Activated CD8-positive, alpha-beta T cell treated with anti-CD3 and anti-CD28 coated beads, Interleukin-2, amount 10 ng/mL, durations not matched to agents 7 days and 5 days (primary cell): ENCODE measurements around the gene FAM53A. TPM values are rescaled to one million over a fixed set of nuclear protein-coding genes. Genes with fewer than 3 reads are reported as not detected.

Source experiments
- ATAC-seq: fragments of 150-1000 bp; cut with Tn5 transposase; one replicate; pipeline ENCODE4 v1.10.0; 2021; ENCODE audit warnings: moderate library complexity
- CTCF ChIA-PET: fragments of 350-600 bp; sonication (Branson Sonifier 250); formaldehyde crosslinking; loops from one replicate; lab custom pipeline; 2021; ENCODE audit warnings: antibody characterized with exemption; lab: Charles Lee
- POLR2A ChIA-PET: fragments of 350-600 bp; sonication (Branson Sonifier 250); formaldehyde crosslinking; loops from one replicate; lab custom pipeline; 2021; ENCODE audit warnings: antibody characterized with exemption; lab: Charles Lee
- DNase-seq: peaks from one replicate; pipeline ENCODE4 v3.0.0-alpha.2; 2020
- H3K27ac Mint-ChIP-seq: one replicate; pipeline ENCODE4 v1.8.0; 2021; ENCODE audit warnings: mild to moderate bottlenecking, mixed read lengths
- H3K27me3 Mint-ChIP-seq: one replicate; pipeline ENCODE4 v1.8.0; 2021; ENCODE audit warnings: low read depth, mixed read lengths
- H3K36me3 Mint-ChIP-seq: one replicate; pipeline ENCODE4 v1.8.0; 2021; ENCODE audit warnings: low read depth, mixed read lengths
- H3K4me1 Mint-ChIP-seq: one replicate; pipeline ENCODE4 v1.8.0; 2021; ENCODE audit warnings: low read depth, mixed read lengths
- H3K4me3 Mint-ChIP-seq: one replicate; pipeline ENCODE4 v1.8.0; 2021; ENCODE audit warnings: mild to moderate bottlenecking, mixed read lengths
- H3K9me3 Mint-ChIP-seq: one replicate; pipeline ENCODE4 v1.8.0; 2022; ENCODE audit warnings: mixed read lengths; ENCODE audit not compliant: insufficient read depth
- total RNA-seq, 2 experiments: library from RNA; stranded (reverse); gene quantifications; one replicate each; pipeline ENCODE4 v1.2.3, GENCODE V29; 2021

The FAM53A gene
- total RNA-seq, 2 experiments from 2014 or later = 0.45 to 0.91 TPM

DNA sequence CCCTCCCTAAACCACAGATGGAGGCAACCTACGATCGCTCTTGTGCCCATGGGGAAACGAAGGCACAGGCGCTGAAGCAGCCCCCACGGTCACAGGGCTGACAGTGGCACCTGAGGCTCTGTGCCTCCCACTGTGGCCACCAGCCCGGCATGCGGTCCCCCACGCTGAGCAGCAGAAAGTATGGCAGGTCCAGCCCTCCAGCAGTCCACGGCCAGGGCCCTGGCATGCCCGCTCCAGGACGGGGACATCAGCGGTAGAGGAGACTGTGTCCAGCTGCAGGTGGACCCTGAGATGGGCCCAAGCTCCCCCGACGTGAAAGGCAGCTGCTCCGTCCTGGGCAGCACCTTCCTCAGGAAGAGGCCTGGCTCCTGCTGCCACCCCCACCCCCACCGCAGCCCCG is 61.2 kb downstream of the FAM53A start:
- Mint-ChIP-seq H3K36me3 (no peaks in the 10 kb centered on the region), H3K9me3 (no peaks in the 10 kb centered on the region), H3K27me3 (no peaks in the 10 kb centered on the region), H3K4me1 (no peaks in the 10 kb centered on the region), H3K27ac (no peak overlapping the region), H3K4me3 (no peak overlapping the region)
- CTCF ChIA-PET = no interaction called here
- ATAC-seq = no peak
- POLR2A ChIA-PET = no interaction called here
- DNase-seq = no peak

GRCh38 chr4:1622238-1622637 is 61.9 kb downstream of the FAM53A start:
- Mint-ChIP-seq H3K27me3 (no peaks in the 10 kb centered on the region), H3K4me3 (no peak overlapping the region), H3K9me3 (no peaks in the 10 kb centered on the region), H3K27ac (no peak overlapping the region), H3K36me3 (no peaks in the 10 kb centered on the region), H3K4me1 (no peaks in the 10 kb centered on the region)
- CTCF ChIA-PET = no interaction called here
- POLR2A ChIA-PET = no interaction called here
- no peak for DNase-seq
- ATAC-seq = no peak

DNA sequence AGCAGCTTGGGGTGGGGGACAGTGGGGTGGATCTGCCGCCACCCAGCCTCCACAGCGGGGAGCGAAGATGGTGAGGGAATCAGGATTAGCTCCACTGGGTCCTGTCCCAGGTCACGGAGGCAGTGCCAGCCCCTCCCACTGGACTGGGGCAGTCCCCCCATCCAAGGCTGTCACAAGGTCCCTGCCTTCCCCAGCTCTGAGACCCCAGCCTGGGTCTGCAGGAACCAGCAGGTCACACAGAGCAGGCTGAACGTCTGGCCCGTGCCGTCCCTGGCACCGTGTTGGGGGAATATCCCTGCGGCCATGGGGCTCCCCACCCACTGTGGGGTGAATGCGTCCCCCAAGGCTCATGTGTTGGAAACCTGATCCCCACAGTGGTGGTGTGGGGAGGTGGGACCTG is 62.6 kb downstream of the FAM53A start:
- ChIA-PET POLR2A (no interaction called here), CTCF (no interaction called here)
- ATAC-seq = no peak
- Mint-ChIP-seq H3K4me3 (no peak overlapping the region), H3K9me3 (no peaks in the 10 kb centered on the region), H3K27me3 (no peaks in the 10 kb centered on the region), H3K27ac (no peak overlapping the region), H3K4me1 (no peaks in the 10 kb centered on the region), H3K36me3 (no peaks in the 10 kb centered on the region)
- DNase-seq = no peak

- H3K4me1 Mint-ChIP-seq = peaks cover 17% of the 10 kb centered on the region
- ATAC-seq = no peak
- DNase-seq = no peak
- H3K36me3 Mint-ChIP-seq = no peaks in the 10 kb centered on the region
- H3K27ac Mint-ChIP-seq = peak overlapping the region; percentile 25
- no peak overlapping the region for H3K4me3 Mint-ChIP-seq
- H3K9me3 Mint-ChIP-seq = peaks cover 3% of the 10 kb centered on the region
- no peaks in the 10 kb centered on the region for H3K27me3 Mint-ChIP-seq
- POLR2A ChIA-PET = no interaction called here
- CTCF ChIA-PET = no interaction called here
Observed at GRCh38 chr4:1619151-1619672, 64.9 kb downstream of the FAM53A start.

GRCh38 chr4:1618438-1618837 is 65.7 kb downstream of the FAM53A start:
- H3K4me1 Mint-ChIP-seq = peaks cover 17% of the 10 kb centered on the region
- H3K4me3 Mint-ChIP-seq = no peak overlapping the region
- DNase-seq = no peak
- no peaks in the 10 kb centered on the region for H3K36me3 Mint-ChIP-seq
- H3K27me3 Mint-ChIP-seq = no peaks in the 10 kb centered on the region
- no peak overlapping the region for H3K27ac Mint-ChIP-seq
- POLR2A ChIA-PET = no interaction called here
- CTCF ChIA-PET = no interaction called here
- no peak for ATAC-seq
- H3K9me3 Mint-ChIP-seq = peaks cover 3% of the 10 kb centered on the region

GRCh38 chr4:1616557-1616930 is 67.6 kb downstream of the FAM53A start:
- no peaks in the 10 kb centered on the region for H3K27me3 Mint-ChIP-seq
- ATAC-seq = no peak
- no peak overlapping the region for H3K27ac Mint-ChIP-seq
- ChIA-PET POLR2A (no interaction called here), CTCF (interaction anchor here (1.2 kb wide), 1 partner anchor 13 kb away, joined by 4 read pairs; no protein-coding TSS in a partner anchor)
- H3K4me1 Mint-ChIP-seq = peaks cover 17% of the 10 kb centered on the region
- H3K4me3 Mint-ChIP-seq = no peak overlapping the region
- H3K36me3 Mint-ChIP-seq = no peaks in the 10 kb centered on the region
- no peak for DNase-seq
- H3K9me3 Mint-ChIP-seq = peaks cover 3% of the 10 kb centered on the region

- ATAC-seq (no peak), DNase-seq (no peak)
- H3K27ac Mint-ChIP-seq = peak overlapping the region; percentile 58
- CTCF ChIA-PET = interaction anchor here (1.2 kb wide), 1 partner anchor 14 kb away, joined by 4 read pairs; no protein-coding TSS in a partner anchor
- H3K27me3 Mint-ChIP-seq = no peaks in the 10 kb centered on the region
- POLR2A ChIA-PET = no interaction called here
- peaks cover 17% of the 10 kb centered on the region for H3K4me1 Mint-ChIP-seq
- H3K9me3 Mint-ChIP-seq = peaks cover 3% of the 10 kb centered on the region
- H3K4me3 Mint-ChIP-seq = no peak overlapping the region
- H3K36me3 Mint-ChIP-seq = no peaks in the 10 kb centered on the region
Observed at GRCh38 chr4:1615786-1616556, 68.1 kb downstream of the FAM53A start.

DNA sequence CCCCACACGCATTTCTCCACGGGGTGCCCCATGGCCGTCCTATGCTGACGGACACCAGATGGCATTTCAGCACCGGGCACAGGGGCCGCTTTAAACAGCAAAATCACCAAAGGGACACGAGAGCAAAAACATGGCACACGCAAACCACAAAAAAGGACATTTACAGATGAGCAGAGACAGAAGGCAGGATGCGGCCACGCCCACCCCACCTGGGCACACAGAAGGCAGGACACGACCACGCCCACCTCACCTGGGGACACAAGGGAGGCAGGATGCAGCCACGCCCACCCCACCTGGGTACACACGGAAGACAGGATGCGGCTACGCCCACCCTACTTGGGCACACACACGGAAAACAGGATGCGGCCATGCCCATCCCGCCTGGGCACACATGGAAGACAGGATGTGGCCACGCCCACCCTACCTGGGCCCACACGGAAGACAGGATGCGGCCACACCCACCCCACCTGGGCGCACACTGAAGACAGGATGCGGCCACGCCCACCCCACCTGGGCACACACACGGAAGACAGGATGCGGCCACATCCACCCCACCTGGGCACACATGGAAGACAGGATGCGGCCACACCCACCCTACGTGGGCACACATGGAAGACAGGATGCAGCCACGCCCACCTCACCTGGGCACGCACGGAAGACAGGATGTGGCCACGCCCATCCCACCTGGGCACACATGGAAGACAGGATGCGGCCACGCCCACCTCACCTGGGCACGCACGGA is 69.1 kb downstream of the FAM53A start:
- ChIA-PET POLR2A (no interaction called here), CTCF (no interaction called here)
- Mint-ChIP-seq H3K27me3 (no peaks in the 10 kb centered on the region), H3K4me3 (no peak overlapping the region), H3K36me3 (no peaks in the 10 kb centered on the region), H3K9me3 (peaks cover 3% of the 10 kb centered on the region), H3K4me1 (peaks cover 17% of the 10 kb centered on the region), H3K27ac (peak overlapping the region; percentile 67)
- no peak for DNase-seq
- ATAC-seq = no peak

DNA sequence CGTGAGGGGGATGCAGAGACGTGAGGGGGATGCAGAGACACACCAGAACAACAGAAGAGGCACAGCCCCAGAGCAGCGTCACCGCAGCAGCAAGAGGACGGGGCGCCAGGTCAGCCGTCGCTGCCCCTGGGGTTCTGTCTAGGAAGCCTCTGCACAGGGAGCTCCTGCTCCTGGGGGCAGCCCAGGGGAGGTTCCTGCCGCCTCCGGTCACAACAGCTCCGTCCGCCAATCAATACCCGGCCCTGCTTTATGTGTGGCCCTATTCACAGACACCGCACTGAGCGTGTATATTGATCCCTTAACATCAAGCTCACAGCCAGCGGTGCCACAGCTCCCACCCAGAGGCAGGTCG is 69.6 kb downstream of the FAM53A start:
- H3K27ac Mint-ChIP-seq = peak overlapping the region; percentile 67
- no peak overlapping the region for H3K4me3 Mint-ChIP-seq
- H3K9me3 Mint-ChIP-seq = peaks cover 3% of the 10 kb centered on the region
- H3K27me3 Mint-ChIP-seq = no peaks in the 10 kb centered on the region
- DNase-seq = no peak
- no peak for ATAC-seq
- peaks cover 17% of the 10 kb centered on the region for H3K4me1 Mint-ChIP-seq
- no peaks in the 10 kb centered on the region for H3K36me3 Mint-ChIP-seq
- ChIA-PET CTCF (no interaction called here), POLR2A (no interaction called here)

- no peak overlapping the region for H3K27ac Mint-ChIP-seq
- ATAC-seq (no peak), DNase-seq (no peak)
- peaks cover 17% of the 10 kb centered on the region for H3K4me1 Mint-ChIP-seq
- POLR2A ChIA-PET = no interaction called here
- no peak overlapping the region for H3K4me3 Mint-ChIP-seq
- H3K9me3 Mint-ChIP-seq = peaks cover 3% of the 10 kb centered on the region
- H3K36me3 Mint-ChIP-seq = no peaks in the 10 kb centered on the region
- no peaks in the 10 kb centered on the region for H3K27me3 Mint-ChIP-seq
- CTCF ChIA-PET = no interaction called here
Observed at GRCh38 chr4:1614049-1614448, 70.1 kb downstream of the FAM53A start.

DNA sequence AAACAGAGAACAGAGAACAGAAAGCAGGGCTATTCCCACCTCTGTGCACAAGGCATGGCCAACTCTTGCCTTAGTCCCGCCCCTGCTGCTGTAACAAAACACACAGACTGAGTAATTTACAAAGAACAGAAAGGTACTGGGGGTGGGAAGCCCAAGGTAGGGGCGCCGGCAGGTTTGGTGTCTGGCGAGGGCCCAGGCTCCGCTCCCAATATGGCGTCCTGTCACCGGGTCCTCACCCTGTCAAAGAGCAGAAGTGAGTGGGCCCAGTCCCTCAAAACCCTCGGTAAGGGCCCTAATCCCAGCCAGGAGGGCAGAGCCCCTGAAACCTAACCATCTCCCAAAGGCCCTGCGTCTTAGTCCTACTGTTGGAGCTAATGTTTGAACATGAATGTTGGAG is 71.0 kb downstream of the FAM53A start:
- no peak overlapping the region for H3K27ac Mint-ChIP-seq
- CTCF ChIA-PET = no interaction called here
- no peaks in the 10 kb centered on the region for H3K36me3 Mint-ChIP-seq

More for the DNA sequence above, 71.0 kb downstream of the FAM53A start:
- Mint-ChIP-seq H3K4me1 (peaks cover 17% of the 10 kb centered on the region), H3K9me3 (peaks cover 3% of the 10 kb centered on the region), H3K4me3 (no peak overlapping the region), H3K27me3 (no peaks in the 10 kb centered on the region)
- ATAC-seq = no peak
- POLR2A ChIA-PET = no interaction called here
- no peak for DNase-seq
